Measurements from ENCODE around the gene AANAT. TPM values are rescaled to one million over a fixed set of nuclear protein-coding genes. Genes with fewer than 3 reads are reported as not detected.

Gene AANAT
- total RNA-seq, 1 experiment from 2014 or later, result not detected

GRCh38 chr17:76490112-76490710 is 22.8 kb downstream of the AANAT start:
- no peak for DNase-seq (ENCODE audit: low spot score)

- no peak for DNase-seq (ENCODE audit: low spot score)
Observed at GRCh38 chr17:76491271-76492122, 24.1 kb downstream of the AANAT start.

- no peak for DNase-seq (ENCODE audit: low spot score)
Observed at GRCh38 chr17:76492123-76492988, 25.0 kb downstream of the AANAT start.

- peak; percentile 77 for DNase-seq (ENCODE audit: low spot score)
Observed at GRCh38 chr17:76492989-76493501, 25.6 kb downstream of the AANAT start.

DNA sequence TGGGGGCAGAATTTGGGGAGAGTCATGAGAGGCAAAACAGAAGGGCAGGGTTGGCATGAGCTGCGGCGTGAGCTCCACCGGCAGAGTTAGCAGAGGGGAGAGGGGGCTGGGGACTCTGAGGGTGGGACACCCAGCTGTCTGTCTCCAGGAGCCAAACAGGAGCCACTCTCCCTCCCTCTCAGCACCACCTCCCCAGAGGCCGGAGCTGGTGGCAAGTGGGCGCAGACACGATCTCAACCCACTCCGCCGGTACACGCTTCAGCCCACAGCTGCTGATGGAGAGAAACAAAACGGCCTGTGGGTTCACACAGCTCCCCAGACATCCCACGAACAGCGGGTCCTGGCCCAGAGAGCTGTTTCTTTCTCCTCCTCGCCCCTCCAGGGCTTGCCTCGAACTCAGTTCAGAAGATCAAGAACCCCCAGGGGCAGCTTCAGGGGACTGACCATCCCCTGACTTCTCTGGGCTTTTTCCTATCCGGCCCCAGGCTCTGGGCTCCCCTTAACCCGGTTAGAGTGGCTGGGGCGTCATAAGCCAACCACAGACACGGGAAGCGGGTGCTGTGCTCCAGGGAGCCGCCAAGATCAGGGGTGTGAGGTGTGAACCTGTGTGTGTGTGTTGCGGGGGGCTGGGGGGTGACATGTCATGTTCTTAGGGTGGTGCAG is 26.2 kb downstream of the AANAT start:
- DNase-seq (ENCODE audit: low spot score), result no peak

DNA sequence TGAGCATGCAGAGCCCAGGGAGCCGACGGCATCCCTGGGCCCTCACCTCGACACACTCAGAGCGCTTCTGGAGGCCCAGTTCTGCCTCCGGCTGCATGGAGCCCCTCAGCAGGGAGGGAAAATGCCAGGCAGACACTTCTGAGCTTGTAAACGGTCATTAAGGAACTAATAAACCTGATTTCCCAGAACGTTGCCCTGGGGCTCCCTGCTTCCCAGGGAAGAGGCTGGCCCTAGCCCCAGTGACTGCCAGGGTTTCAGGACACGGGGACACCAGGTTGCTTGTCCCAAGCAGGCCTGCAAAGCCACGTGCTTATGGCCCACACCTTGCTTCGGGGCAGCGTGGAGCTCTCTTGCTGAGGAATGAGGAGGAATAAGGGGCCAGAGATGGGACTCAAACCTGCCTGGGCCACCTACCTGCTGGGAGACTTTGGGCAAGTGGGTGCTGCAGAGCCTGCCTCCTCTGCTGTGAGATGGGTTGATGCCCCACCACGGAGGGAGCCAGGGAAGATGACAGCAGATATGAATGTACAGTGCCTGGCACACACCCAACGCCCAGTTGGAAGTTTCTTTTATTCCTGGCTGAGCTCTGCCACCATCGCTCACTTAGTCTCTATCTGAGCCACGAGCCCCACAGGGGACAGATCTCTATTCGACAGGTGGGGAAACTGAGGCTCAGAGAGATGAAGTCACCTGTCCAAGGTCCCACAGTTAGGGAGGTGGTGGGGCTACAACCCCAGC is 28.4 kb downstream of the AANAT start:
- DNase-seq (ENCODE audit: low spot score), result no peak

DNA sequence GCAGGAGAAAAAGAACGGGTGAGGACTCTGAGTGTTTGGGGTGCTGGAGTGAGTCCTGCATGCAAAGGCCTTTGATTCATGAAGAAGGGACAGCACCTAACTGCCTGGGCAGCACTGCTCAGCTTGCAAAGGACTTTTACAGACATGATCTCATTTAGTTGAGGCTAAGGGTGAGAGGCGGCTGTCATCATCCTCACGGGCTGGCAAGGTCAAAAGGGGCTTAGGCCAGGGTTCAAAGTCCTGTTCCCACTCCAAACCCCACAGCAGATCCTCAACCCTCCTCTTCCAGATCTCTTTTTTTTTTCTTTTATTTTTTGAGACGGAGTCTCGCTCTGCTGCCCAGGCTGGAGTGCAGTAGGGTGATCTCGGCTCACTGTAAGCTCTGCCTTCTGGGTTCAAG is 29.1 kb downstream of the AANAT start:
- DNase-seq (ENCODE audit: low spot score), result no peak

- no peak for DNase-seq (ENCODE audit: low spot score)
Observed at GRCh38 chr17:76497699-76497978, 30.2 kb downstream of the AANAT start.

GRCh38 chr17:76497979-76498875 is 30.8 kb downstream of the AANAT start:
- peak; percentile 87 for DNase-seq (ENCODE audit: low spot score)

DNA sequence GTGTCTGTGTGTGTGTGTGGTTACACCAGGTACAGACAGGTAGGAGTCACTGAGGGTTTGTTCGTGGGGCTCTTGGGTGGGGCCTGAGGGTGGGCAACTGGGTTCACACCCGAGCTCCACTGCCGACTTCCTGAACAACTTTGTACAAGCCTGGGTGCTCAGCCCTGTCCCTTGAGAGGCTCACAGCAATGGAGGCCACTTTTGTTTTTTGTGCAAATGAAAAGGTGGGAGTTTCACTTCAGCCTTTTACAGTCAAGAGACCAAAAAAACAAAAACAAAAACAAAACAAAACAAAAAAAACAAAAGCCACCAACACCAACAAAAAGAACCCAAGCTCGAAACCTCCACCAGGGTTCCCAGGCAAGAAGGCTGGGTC is 31.5 kb downstream of the AANAT start:
- no peak for DNase-seq (ENCODE audit: low spot score)

DNA sequence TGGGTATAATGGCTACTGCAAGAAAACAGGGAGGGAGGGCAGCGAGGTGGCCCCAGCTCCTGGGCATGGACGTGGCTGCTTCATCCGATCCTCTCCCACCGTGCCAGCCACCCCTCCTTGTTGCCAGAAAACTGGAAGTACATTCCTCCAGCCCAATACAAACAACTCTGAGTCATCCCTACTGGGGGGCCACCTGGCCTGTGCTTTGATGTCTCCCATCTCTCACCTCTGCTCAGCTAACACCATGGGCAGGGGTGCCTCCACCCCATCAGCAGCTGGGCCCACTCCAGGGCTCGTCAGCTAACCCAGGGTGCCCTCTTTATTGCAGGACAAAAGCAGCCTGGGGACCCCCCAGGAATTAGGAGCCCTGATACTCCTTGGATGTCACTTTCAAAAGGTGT is 31.9 kb downstream of the AANAT start:
- peak; percentile 56 for DNase-seq (ENCODE audit: low spot score)

- DNase-seq (ENCODE audit: low spot score), result no peak
Observed at GRCh38 chr17:76500074-76500746, 32.8 kb downstream of the AANAT start.

DNA sequence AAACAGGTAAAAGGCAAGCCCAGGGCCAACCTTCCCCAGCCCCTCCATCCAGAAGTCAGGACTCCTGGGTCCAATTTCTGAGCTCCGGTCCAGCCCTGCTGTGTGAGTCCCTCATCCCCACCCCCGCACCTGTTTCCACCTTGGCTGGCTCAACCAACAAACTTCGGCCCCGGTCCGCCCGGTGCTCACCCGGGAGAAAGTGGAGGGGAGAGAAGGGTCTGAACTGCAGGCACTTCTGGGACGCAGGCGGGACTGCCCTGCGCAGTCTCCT is 33.3 kb downstream of the AANAT start:
- no peak for DNase-seq (ENCODE audit: low spot score)

DNA sequence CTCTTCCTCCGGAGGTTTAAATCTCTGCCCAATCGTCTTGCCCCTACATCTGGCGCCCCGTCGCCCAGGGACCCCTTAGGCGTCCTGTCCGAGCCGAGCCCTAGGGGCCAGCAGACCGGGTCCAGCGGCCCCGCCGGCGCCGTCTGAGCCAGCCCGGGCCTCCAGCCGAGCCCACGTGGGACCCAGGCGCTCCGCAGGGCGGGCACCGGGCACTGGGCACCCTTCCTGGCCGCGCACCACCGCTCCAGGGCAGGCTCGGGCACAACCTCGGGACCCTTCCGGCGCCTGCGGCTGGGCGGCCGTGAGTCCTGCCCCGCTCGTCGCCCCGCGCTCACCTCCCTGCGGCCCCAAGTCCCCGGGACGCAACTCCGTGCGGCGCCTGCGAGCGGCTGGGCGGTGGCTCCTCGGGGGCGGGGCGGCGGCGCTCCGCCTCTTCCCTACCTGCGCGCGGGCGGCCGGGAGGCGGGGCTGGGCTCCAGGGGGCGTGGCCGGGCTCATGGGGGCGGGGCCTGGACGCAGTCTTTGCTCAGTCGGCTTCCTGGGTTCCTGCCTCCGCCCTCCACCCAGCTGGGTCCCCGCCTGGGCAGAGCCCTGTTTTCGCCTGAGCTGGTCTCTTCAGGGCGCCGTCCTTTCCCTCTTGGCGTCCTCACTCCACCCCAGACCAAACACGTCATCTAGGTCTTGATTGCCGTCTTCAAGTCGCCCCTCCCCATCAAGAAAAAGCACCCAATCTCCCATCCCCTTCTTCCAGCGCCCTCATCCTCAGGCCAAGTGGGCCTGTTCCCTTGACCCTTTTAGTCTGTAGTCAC is 33.8 kb downstream of the AANAT start, which contains the start of gene RHBDF2:
RHBDF2 (minus strand) TSS at position 406 of the 809 bp plus-strand sequence. CDS start 19,899 bp downstream, outside the sequence.
- DNase-seq (ENCODE audit: low spot score), result peak; percentile 79

DNA sequence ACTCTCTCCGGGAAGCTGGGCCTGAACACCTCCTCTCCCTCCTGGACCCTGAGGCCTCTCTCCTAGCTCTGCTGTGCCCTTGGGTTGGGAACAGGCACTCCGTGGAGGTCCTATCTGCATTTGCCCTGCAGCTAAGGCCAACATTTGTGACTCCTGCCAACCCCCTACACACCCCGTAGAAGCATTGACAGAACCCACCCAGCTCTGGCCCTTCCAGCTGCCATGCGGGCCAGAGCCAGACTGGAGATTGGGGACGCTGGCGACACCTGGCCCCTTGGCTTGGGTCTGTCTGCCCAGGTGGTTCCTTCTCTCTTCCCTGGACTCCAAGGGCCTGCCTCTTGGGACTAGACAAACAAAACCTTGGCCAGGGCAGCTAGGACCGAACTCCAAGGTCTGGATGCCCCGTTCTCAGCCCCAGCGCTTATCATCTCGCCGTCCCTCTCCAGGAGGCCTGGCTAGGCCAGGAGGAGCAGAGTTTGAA is 34.5 kb downstream of the AANAT start:
- no peak for DNase-seq (ENCODE audit: low spot score)

- DNase-seq (ENCODE audit: low spot score), result no peak
Observed at GRCh38 chr17:76502341-76503211, 35.2 kb downstream of the AANAT start.

DNA sequence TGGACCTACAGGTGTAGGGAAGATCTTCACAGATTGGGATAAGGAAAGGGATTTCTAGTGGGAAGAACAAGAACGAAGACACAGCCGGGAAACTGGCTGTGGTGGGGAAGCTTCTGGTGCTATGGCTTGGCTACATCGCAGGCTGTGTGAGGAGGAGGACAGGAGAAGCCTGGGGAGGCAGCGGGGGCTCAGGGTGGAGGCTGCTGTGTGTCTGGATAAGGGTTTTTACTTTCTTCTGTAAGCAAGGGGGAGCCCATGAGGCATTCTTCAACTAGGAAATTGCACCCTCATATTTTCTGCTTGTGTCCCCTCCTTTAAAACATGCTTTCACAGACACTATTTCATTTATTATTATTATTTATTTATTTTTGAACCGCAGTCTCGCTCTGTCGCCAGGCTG is 36.7 kb downstream of the AANAT start:
- DNase-seq (ENCODE audit: low spot score), result no peak
